Left lobe of liver (tissue), 2 donors: ENCODE data around the gene LRIG3. TPM values are rescaled to one million over a fixed set of nuclear protein-coding genes. Genes with fewer than 3 reads are reported as not detected.
"Not testable (repeated sequence)": the region's sequence is repeated elsewhere in the genome, so short reads cannot be mapped to it uniquely, and the experiment has no call there.

Experiments
- ATAC-seq: fragments of 200-7000 bp; cut with Tn5 transposase; one replicate; pipeline ENCODE4 v1.9.1; 2020; ENCODE audit warnings: mild to moderate bottlenecking, moderate library complexity
- DNase-seq: peaks from one replicate; pipeline ENCODE4 v3.0.0-alpha.2; 2020; ENCODE audit warnings: low spot score
- total RNA-seq: library from RNA; stranded (reverse); gene quantifications from one replicate; pipeline ENCODE4 v1.2.1, GENCODE V29; 2021
- donor health status: DM: no; HTN: no; CAD: no; lungs with moderate emphysema.
- donor health status: DM: no; HTN: yes; CAD: no.

The LRIG3 gene
- total RNA-seq, result 10.8 TPM

GRCh38 chr12:58920102-58920960, at the start of gene LRIG3:
Gene LRIG3 (minus strand): TSS chr12:58920504. CDS start chr12:58920235, 269 bp downstream.
- ATAC-seq (peak; percentile 88), DNase-seq (peak; percentile 94)

GRCh38 chr12:58969237-58969636, 48.9 kb upstream of the LRIG3 start:
- DNase-seq, result no peak
- no peak for ATAC-seq

- no peak for DNase-seq
- ATAC-seq, result no peak
Measured at GRCh38 chr12:58967561-58967960, 47.3 kb upstream of the LRIG3 start.

GRCh38 chr12:58966939-58967338, 46.6 kb upstream of the LRIG3 start:
- ATAC-seq, result no peak
- no peak for DNase-seq

- ATAC-seq, result no peak
- DNase-seq, result no peak
Measured at GRCh38 chr12:58965568-58965967, 45.3 kb upstream of the LRIG3 start.

GRCh38 chr12:58963844-58964243, 43.5 kb upstream of the LRIG3 start:
- DNase-seq (no peak), ATAC-seq (no peak)

GRCh38 chr12:58961906-58962305, 41.6 kb upstream of the LRIG3 start:
- DNase-seq, result no peak
- ATAC-seq, result no peak

- no peak for ATAC-seq
Measured at GRCh38 chr12:58961166-58961565, 40.9 kb upstream of the LRIG3 start.

GRCh38 chr12:58959639-58960300, 39.5 kb upstream of the LRIG3 start:
- no peak for ATAC-seq
- DNase-seq, result no peak

More at GRCh38 chr12:58961166-58961565, 40.9 kb upstream of the LRIG3 start:
- no peak for DNase-seq

GRCh38 chr12:58957298-58957697, 37.0 kb upstream of the LRIG3 start:
- DNase-seq (no peak), ATAC-seq (no peak)

GRCh38 chr12:58955849-58956248, 35.5 kb upstream of the LRIG3 start:
- ATAC-seq (peak; percentile 52), DNase-seq (no peak)

GRCh38 chr12:58954002-58954401, 33.7 kb upstream of the LRIG3 start:
- DNase-seq, result no peak
- no peak for ATAC-seq

GRCh38 chr12:58950739-58951100, 30.4 kb upstream of the LRIG3 start:
- no peak for ATAC-seq
- no peak for DNase-seq

GRCh38 chr12:58949954-58950738, 29.8 kb upstream of the LRIG3 start:
- not testable (repeated sequence) for ATAC-seq, DNase-seq

GRCh38 chr12:58943079-58943478, 22.8 kb upstream of the LRIG3 start:
- DNase-seq, result no peak
- ATAC-seq, result no peak

GRCh38 chr12:58942345-58942744, 22.0 kb upstream of the LRIG3 start:
- ATAC-seq (no peak), DNase-seq (no peak)

- ATAC-seq (no peak), DNase-seq (no peak)
Measured at GRCh38 chr12:58939399-58940100, 19.2 kb upstream of the LRIG3 start.

- no peak for ATAC-seq
- DNase-seq, result no peak
Measured at GRCh38 chr12:58938440-58938839, 18.1 kb upstream of the LRIG3 start.

- no peak for ATAC-seq
- DNase-seq, result no peak
Measured at GRCh38 chr12:58934528-58934927, 14.2 kb upstream of the LRIG3 start.

GRCh38 chr12:58932806-58933681, 12.7 kb upstream of the LRIG3 start:
- DNase-seq, result no peak
- ATAC-seq, result no peak
